Ishikawa (cell line): ENCODE results near the gene PIGO.

Experiments
- CREB1 ChIP-seq: IDR thresholded peaks from 2 replicates; pipeline ENCODE4 v1.6.1; 2012; ENCODE audit warnings: low read depth
- EGR1 ChIP-seq: IDR thresholded peaks from 2 replicates; pipeline ENCODE4 v1.6.1; 2012
- EP300 ChIP-seq: IDR thresholded peaks from 2 replicates; pipeline ENCODE4 v1.6.1; 2012; ENCODE audit warnings: borderline replicate concordance
- FOXM1 ChIP-seq: IDR thresholded peaks from 2 replicates; pipeline ENCODE4 v1.6.1; 2012; ENCODE audit warnings: low read depth, borderline replicate concordance
- NFIC ChIP-seq: IDR thresholded peaks from 2 replicates; pipeline ENCODE4 v1.6.1; 2012
- RAD21 ChIP-seq: IDR thresholded peaks from 2 replicates; pipeline ENCODE4 v1.6.1; 2012; ENCODE audit warnings: low read depth
- TAF1 ChIP-seq: IDR thresholded peaks from 2 replicates; pipeline ENCODE4 v1.6.1; 2012; ENCODE audit warnings: low read depth, mild to moderate bottlenecking
- TEAD4 ChIP-seq: IDR thresholded peaks from 2 replicates; pipeline ENCODE4 v1.6.1; 2012
- YY1 ChIP-seq: IDR thresholded peaks from 2 replicates; pipeline ENCODE4 v1.6.1; 2012; ENCODE audit warnings: low read depth
- ZBTB7A ChIP-seq: IDR thresholded peaks from 2 replicates; pipeline ENCODE4 v1.6.1; 2012; ENCODE audit warnings: low read depth
- TF ChIP-seq, protein P1 (sequence below): IDR thresholded peaks from 2 replicates; pipeline ENCODE4 v1.6.1; 2012
- TF ChIP-seq, protein P2 (sequence below): IDR thresholded peaks from 2 replicates; pipeline ENCODE4 v1.6.1; 2012; ENCODE audit warnings: low read depth, mild to moderate bottlenecking
- TF ChIP-seq, protein P3 (sequence below): IDR thresholded peaks from 2 replicates; pipeline ENCODE4 v1.6.1; 2012

DNA sequence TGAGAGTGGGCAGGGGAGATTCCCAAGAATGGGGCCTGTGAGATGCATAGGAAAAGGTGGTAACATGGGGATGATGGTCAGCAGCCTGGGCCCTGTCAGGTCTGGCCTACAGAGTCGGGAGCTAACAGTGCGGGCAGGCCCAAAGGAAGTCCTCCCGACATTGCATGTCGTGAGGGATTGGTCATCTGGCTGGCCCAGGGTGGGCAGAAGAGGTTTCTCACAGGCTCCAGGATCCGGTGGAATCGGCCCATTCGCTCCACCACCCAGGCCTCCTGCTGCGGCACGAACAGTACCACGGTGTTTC is 6.0 kb upstream of the PIGO start:
- no peak for TF ChIP-seq NFIC
- no peak for TF ChIP-seq EGR1
- TF ChIP-seq RAD21, result no peak
- TF ChIP-seq, protein P1, sequence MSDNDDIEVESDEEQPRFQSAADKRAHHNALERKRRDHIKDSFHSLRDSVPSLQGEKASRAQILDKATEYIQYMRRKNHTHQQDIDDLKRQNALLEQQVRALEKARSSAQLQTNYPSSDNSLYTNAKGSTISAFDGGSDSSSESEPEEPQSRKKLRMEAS, result no peak
- TF ChIP-seq, protein P2, sequence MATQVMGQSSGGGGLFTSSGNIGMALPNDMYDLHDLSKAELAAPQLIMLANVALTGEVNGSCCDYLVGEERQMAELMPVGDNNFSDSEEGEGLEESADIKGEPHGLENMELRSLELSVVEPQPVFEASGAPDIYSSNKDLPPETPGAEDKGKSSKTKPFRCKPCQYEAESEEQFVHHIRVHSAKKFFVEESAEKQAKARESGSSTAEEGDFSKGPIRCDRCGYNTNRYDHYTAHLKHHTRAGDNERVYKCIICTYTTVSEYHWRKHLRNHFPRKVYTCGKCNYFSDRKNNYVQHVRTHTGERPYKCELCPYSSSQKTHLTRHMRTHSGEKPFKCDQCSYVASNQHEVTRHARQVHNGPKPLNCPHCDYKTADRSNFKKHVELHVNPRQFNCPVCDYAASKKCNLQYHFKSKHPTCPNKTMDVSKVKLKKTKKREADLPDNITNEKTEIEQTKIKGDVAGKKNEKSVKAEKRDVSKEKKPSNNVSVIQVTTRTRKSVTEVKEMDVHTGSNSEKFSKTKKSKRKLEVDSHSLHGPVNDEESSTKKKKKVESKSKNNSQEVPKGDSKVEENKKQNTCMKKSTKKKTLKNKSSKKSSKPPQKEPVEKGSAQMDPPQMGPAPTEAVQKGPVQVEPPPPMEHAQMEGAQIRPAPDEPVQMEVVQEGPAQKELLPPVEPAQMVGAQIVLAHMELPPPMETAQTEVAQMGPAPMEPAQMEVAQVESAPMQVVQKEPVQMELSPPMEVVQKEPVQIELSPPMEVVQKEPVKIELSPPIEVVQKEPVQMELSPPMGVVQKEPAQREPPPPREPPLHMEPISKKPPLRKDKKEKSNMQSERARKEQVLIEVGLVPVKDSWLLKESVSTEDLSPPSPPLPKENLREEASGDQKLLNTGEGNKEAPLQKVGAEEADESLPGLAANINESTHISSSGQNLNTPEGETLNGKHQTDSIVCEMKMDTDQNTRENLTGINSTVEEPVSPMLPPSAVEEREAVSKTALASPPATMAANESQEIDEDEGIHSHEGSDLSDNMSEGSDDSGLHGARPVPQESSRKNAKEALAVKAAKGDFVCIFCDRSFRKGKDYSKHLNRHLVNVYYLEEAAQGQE, result no peak
- TF ChIP-seq FOXM1, result no peak
- TF ChIP-seq EP300, result no peak
- no peak for TF ChIP-seq ZBTB7A
- TF ChIP-seq TEAD4, result no peak
- TF ChIP-seq TAF1, result no peak
- TF ChIP-seq, protein P3, sequence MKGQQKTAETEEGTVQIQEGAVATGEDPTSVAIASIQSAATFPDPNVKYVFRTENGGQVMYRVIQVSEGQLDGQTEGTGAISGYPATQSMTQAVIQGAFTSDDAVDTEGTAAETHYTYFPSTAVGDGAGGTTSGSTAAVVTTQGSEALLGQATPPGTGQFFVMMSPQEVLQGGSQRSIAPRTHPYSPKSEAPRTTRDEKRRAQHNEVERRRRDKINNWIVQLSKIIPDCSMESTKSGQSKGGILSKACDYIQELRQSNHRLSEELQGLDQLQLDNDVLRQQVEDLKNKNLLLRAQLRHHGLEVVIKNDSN, result no peak
- no peak for TF ChIP-seq YY1
- TF ChIP-seq CREB1, result no peak
